Mesenchymal stem cell (in vitro differentiated cells and primary cell): ENCODE measurements around the gene THADA.

Source experiments
- DNase-seq: peaks from one replicate; pipeline ENCODE4 v3.0.0-alpha.2; 2013
- H2AFZ ChIP-seq: one replicate; pipeline ENCODE4 v1.6.1; 2013; ENCODE audit warnings: low read depth, mild to moderate bottlenecking, control low read depth, inconsistent platforms, low read length, moderate library complexity
- H2AK5ac ChIP-seq: 2 replicates; pipeline ENCODE4 v1.6.1; 2013; ENCODE audit warnings: low read length, moderate library complexity, mild to moderate bottlenecking, inconsistent platforms; ENCODE audit not compliant: severe bottlenecking
- H2BK120ac ChIP-seq: one replicate; pipeline ENCODE4 v1.6.1; 2013; ENCODE audit warnings: low read depth, mild to moderate bottlenecking, inconsistent platforms, low read length, moderate library complexity
- H2BK12ac ChIP-seq, 2 experiments: one replicate each; pipeline ENCODE4 v1.6.1; 2013; ENCODE audit warnings: inconsistent platforms in 2 of 2, low read length in 2 of 2, mild to moderate bottlenecking in 2 of 2, moderate library complexity in 2 of 2, control low read depth in 1 of 2
- H2BK15ac ChIP-seq: one replicate; pipeline ENCODE4 v1.6.1; 2013; ENCODE audit warnings: mild to moderate bottlenecking, low read depth, inconsistent platforms; ENCODE audit not compliant: poor library complexity, severe bottlenecking
- H2BK5ac ChIP-seq: 2 replicates; pipeline ENCODE4 v1.6.1; 2013; ENCODE audit warnings: low read depth, mild to moderate bottlenecking, low read length, control low read depth, inconsistent platforms; ENCODE audit not compliant: poor library complexity, severe bottlenecking
- H3K14ac ChIP-seq, 2 experiments: one replicate each; pipeline ENCODE4 v1.6.1; 2013; ENCODE audit warnings: inconsistent platforms in 2 of 2, low read length in 2 of 2, control low read depth in 1 of 2, mild to moderate bottlenecking in 1 of 2, moderate library complexity in 1 of 2
- H3K18ac ChIP-seq, 2 experiments: one replicate each; pipeline ENCODE4 v1.6.1; 2013; ENCODE audit warnings: inconsistent platforms in 2 of 2, low read length in 2 of 2, control low read depth in 1 of 2, low read depth in 1 of 2, mild to moderate bottlenecking in 1 of 2
- H3K23ac ChIP-seq, 2 experiments: one replicate each; pipeline ENCODE4 v1.6.1; 2013; ENCODE audit warnings: inconsistent platforms in 2 of 2, low read length in 2 of 2, mild to moderate bottlenecking in 2 of 2, moderate library complexity in 2 of 2, control low read depth in 1 of 2
- H3K27ac ChIP-seq: 2 replicates; pipeline ENCODE4 v1.5.1; 2013; ENCODE audit warnings: mild to moderate bottlenecking, moderate library complexity, low read length, control low read depth, inconsistent platforms; ENCODE audit not compliant: poor library complexity, severe bottlenecking
- H3K27me3 ChIP-seq, 2 experiments: 2 replicates each; pipeline versions ENCODE4 v1.6.1 to v1.7.0; 2013; ENCODE audit warnings: low read length in 2 of 2, mild to moderate bottlenecking in 2 of 2, moderate library complexity in 2 of 2, control low read depth in 1 of 2, inconsistent platforms in 1 of 2; ENCODE audit not compliant: control insufficient read depth in 1 of 2, insufficient read depth in 1 of 2
- H3K36me3 ChIP-seq, 2 experiments: 2 replicates each; pipeline versions ENCODE4 v1.6.1 to v1.7.0; 2013; ENCODE audit warnings: low read length in 2 of 2, control low read depth in 1 of 2, inconsistent platforms in 1 of 2, low read depth in 1 of 2, mild to moderate bottlenecking in 1 of 2; ENCODE audit not compliant: insufficient read depth in 2 of 2, control insufficient read depth in 1 of 2
- H3K4ac ChIP-seq, 2 experiments: one replicate each; pipeline ENCODE4 v1.6.1; 2013; ENCODE audit warnings: inconsistent platforms in 2 of 2, low read length in 2 of 2, mild to moderate bottlenecking in 2 of 2, moderate library complexity in 2 of 2, control low read depth in 1 of 2, low read depth in 1 of 2
- H3K4me1 ChIP-seq: 2 replicates; pipeline ENCODE4 v1.6.1; 2013; ENCODE audit warnings: low read depth, low read length, control low read depth; ENCODE audit not compliant: control insufficient read depth, insufficient read depth
- H3K4me2 ChIP-seq: 2 replicates; pipeline ENCODE4 v1.6.1; 2013; ENCODE audit warnings: low read length, mild to moderate bottlenecking, inconsistent platforms; ENCODE audit not compliant: poor library complexity, severe bottlenecking
- H3K4me3 ChIP-seq, 2 experiments: 2 replicates each; pipeline versions ENCODE4 v1.5.1 to v1.7.0; 2013; ENCODE audit warnings: low read length in 2 of 2, mild to moderate bottlenecking in 2 of 2, control low read depth in 1 of 2, low read depth in 1 of 2; ENCODE audit not compliant: insufficient read depth in 1 of 2
- H3K79me1 ChIP-seq: replicated peaks from 2 replicates; pipeline ENCODE4 v1.6.1; 2013; ENCODE audit warnings: mild to moderate bottlenecking, control low read depth, low read length, inconsistent platforms; ENCODE audit not compliant: poor library complexity, severe bottlenecking
- H3K9ac ChIP-seq: 2 replicates; pipeline ENCODE4 v1.7.0; 2013; ENCODE audit warnings: mild to moderate bottlenecking, low read length, moderate library complexity
- H3K9me3 ChIP-seq: 2 replicates; pipeline ENCODE4 v1.7.0; 2013; ENCODE audit warnings: mild to moderate bottlenecking, low read length; ENCODE audit not compliant: control insufficient read depth
- H4K8ac ChIP-seq: one replicate; pipeline ENCODE4 v1.6.1; 2013; ENCODE audit warnings: inconsistent platforms, mild to moderate bottlenecking, low read length, moderate library complexity
- H4K91ac ChIP-seq: one replicate; pipeline ENCODE4 v1.6.1; 2013; ENCODE audit warnings: mild to moderate bottlenecking, low read length, inconsistent platforms
- WGBS: methylation state at CpG from one replicate; pipeline ENCODE4 v1.1.7; 2013; ENCODE audit warnings: mixed read lengths; 5-methylcytosine and 5-hydroxymethylcytosine counted together

Gene THADA

DNA sequence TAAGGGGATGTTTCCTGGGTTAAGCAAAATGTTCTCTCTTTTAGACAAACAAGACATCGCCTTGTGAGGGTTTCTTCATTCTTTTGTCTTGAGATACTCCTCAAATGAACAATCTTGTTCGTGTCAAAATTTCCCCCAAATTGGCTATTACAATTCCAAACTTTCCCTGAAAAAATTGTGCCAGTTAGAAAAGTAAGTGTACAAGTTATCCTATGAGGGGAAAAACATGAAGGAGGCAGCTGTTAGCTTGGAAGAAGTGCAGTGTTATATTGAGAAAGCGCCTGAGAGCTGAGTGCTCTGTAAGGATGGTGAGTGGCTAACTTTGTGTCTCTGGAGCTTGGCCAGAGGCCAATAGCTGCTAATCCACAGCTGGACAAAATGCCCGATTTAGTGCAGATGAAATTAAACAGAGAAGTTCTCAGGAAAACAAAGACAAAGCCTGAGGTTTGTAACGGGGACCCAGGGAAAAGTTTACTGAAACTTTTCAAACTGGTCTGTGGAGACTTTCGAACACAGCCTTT is 27.2 kb upstream of the THADA start:
- Histone ChIP-seq H3K27ac (no peak overlapping the region), H2AFZ (no peak overlapping the region), H3K4ac (no peak overlapping the region), H4K8ac (no peak overlapping the region), H3K18ac (no peak overlapping the region), H3K4me3 (no peak overlapping the region), H3K79me1 (no peaks in the 10 kb centered on the region), H3K9ac (no peak overlapping the region), H3K4me1 (no peaks in the 10 kb centered on the region), H2BK15ac (no peak overlapping the region), H2BK120ac (no peak overlapping the region), H3K27me3 (no peaks in the 10 kb centered on the region), H2BK12ac (no peak overlapping the region), H3K9me3 (no peaks in the 10 kb centered on the region), H3K23ac (no peak overlapping the region), H2AK5ac (no peak overlapping the region), H3K14ac (no peak overlapping the region), H2BK5ac (no peak overlapping the region), H4K91ac (no peak overlapping the region), H3K4me2 (no peak overlapping the region), H3K36me3 (no peaks in the 10 kb centered on the region)
- WGBS: 69% methylated on average over 5 of the region's 6 CpGs
- peak; percentile 40 for DNase-seq

DNA sequence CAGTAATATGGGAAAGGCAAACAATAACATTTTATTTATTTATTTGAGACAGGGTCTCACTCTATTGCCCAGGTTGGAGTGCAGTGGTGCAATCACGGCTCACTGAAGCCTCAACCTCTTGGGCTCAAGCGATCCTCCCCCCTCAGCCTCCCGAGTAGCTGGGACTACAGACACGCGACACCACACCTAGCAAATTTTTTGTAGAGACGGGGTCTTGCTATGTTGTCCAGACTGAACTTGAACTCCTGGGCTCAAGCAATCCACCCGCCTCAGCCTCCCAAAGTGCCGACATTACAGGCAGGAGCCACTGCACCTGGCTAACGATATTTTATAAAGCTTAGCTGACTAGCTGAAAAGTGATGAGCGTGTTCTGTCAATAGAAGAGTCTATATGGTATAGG is 23.7 kb upstream of the THADA start:
- no peak overlapping the region for H2BK120ac ChIP-seq
- H3K4me3 ChIP-seq: no peak overlapping the region
- H3K79me1 ChIP-seq: no peaks in the 10 kb centered on the region
- no peak overlapping the region for H2AFZ ChIP-seq
- 97% methylated on average over 10 of the region's 10 CpGs for WGBS
- no peak overlapping the region for H3K23ac ChIP-seq
- no peaks in the 10 kb centered on the region for H3K27me3 ChIP-seq
- no peaks in the 10 kb centered on the region for H3K36me3 ChIP-seq
- no peak overlapping the region for H2BK12ac ChIP-seq
- H3K9me3 ChIP-seq: no peaks in the 10 kb centered on the region
- no peak overlapping the region for H2BK15ac ChIP-seq
- H2BK5ac ChIP-seq: no peak overlapping the region
- H3K18ac ChIP-seq: no peak overlapping the region
- no peak overlapping the region for H4K8ac ChIP-seq
- DNase-seq: no peak
- no peak overlapping the region for H2AK5ac ChIP-seq
- H3K27ac ChIP-seq: no peak overlapping the region
- no peak overlapping the region for H3K9ac ChIP-seq
- no peak overlapping the region for H3K14ac ChIP-seq
- H3K4me2 ChIP-seq: no peak overlapping the region
- no peak overlapping the region for H3K4ac ChIP-seq
- no peaks in the 10 kb centered on the region for H3K4me1 ChIP-seq
- no peak overlapping the region for H4K91ac ChIP-seq

DNA sequence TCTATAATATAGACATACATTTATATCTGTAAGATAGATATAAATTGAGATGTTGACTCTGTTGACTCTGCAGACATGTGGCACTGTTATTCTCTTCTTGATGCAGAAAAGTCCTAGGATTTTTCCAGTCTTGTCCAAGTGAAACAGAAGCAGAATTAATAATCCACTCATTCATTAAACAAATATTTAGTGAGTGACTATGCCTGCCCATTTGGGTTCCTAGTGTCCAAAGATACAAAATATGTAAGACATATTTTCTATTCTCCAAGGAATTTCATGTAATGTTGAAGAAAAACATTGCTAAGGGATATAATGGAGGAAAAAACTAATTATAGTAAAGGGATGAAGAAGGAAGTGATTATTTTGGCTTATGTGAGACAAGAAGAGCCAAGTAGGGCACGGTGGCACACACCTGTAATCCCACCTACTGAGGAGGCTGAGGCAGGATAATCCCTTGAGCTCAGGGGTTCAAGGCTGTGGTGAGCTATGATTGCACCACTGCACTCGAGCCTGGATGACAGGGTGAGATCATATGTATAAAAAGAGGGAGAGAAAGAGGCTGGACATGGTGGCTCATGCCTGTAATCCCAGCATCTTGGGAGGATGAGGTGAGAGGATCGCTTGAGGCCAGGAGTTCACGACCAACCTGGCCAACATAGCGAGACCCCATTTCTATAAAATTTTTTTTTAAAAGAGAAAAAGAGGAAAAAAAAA is 21.3 kb upstream of the THADA start:
- Histone ChIP-seq H2AFZ (no peak overlapping the region), H3K27ac (no peak overlapping the region), H3K9ac (no peak overlapping the region), H4K8ac (no peak overlapping the region), H3K9me3 (no peaks in the 10 kb centered on the region), H3K18ac (no peak overlapping the region), H2BK15ac (no peak overlapping the region), H3K14ac (no peak overlapping the region), H3K79me1 (no peaks in the 10 kb centered on the region), H3K36me3 (no peaks in the 10 kb centered on the region), H3K27me3 (no peaks in the 10 kb centered on the region), H3K4me2 (no peak overlapping the region), H4K91ac (no peak overlapping the region), H2BK5ac (no peak overlapping the region), H3K4me3 (no peak overlapping the region), H2BK12ac (no peak overlapping the region), H2BK120ac (no peak overlapping the region), H3K4ac (no peak overlapping the region), H3K23ac (no peak overlapping the region), H3K4me1 (no peaks in the 10 kb centered on the region), H2AK5ac (no peak overlapping the region)
- 77% methylated on average over 2 of the region's 5 CpGs for WGBS
- DNase-seq: no peak

DNA sequence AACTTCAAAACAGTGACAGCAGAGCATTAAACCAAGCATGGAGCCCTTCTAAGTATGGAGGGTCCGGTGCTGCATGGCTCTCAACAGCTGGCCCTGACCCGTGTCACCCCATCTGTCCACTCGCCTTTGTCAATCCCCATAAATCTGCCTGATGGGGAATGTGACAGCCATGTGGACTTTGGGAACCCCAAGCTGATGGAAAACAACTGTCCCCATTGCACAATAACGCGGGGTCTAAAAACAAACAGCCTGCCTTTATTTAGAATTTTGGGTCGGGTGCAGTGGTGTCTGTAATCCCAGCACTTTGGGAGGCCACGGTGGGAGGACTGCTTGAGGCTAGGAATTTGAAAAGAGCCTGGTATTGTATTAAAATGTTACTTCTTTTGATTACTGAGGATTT is 17.1 kb upstream of the THADA start:
- H2AFZ ChIP-seq: no peak overlapping the region
- H3K36me3 ChIP-seq: no peaks in the 10 kb centered on the region
- H2BK15ac ChIP-seq: no peak overlapping the region
- H3K4me1 ChIP-seq: no peaks in the 10 kb centered on the region
- peak overlapping the region; percentile 35 for H4K8ac ChIP-seq
- no peaks in the 10 kb centered on the region for H3K9me3 ChIP-seq
- WGBS: 63% methylated on average over 7 of the region's 7 CpGs
- no peak overlapping the region for H2BK120ac ChIP-seq
- no peak overlapping the region for H3K14ac ChIP-seq
- no peak overlapping the region for H3K27ac ChIP-seq
- no peak overlapping the region for H4K91ac ChIP-seq
- no peak overlapping the region for H3K23ac ChIP-seq
- no peaks in the 10 kb centered on the region for H3K79me1 ChIP-seq
- peak overlapping the region; percentile 7 for H3K9ac ChIP-seq
- peak; percentile 10 for DNase-seq
- H3K18ac ChIP-seq: no peak overlapping the region
- H2AK5ac ChIP-seq: no peak overlapping the region
- H3K4me3 ChIP-seq: no peak overlapping the region
- H3K27me3 ChIP-seq: no peaks in the 10 kb centered on the region
- no peak overlapping the region for H2BK12ac ChIP-seq
- H2BK5ac ChIP-seq: no peak overlapping the region
- no peak overlapping the region for H3K4me2 ChIP-seq
- H3K4ac ChIP-seq: no peak overlapping the region
